Keratinocyte (primary cell): ENCODE data around the gene CD74. TPM values are rescaled to one million over a fixed set of nuclear protein-coding genes. Genes with fewer than 3 reads are reported as not detected.
"Not testable (repeated sequence)": the region's sequence is repeated elsewhere in the genome, so short reads cannot be mapped to it uniquely, and the experiment has no call there.

Experiments
- DNase-seq: peaks from one replicate; pipeline ENCODE4 v3.0.0-alpha.2; 2011; ENCODE audit warnings: low read depth, missing footprints, low spot score
- FAIRE-seq: peaks from 2 replicates; lab custom pipeline; 2011; peaks lifted over from hg19 to GRCh38; lab: Jason Lieb, UNC
- H2AFZ ChIP-seq: 2 replicates; pipeline ENCODE4 v1.6.0; 2012; ENCODE audit warnings: low read length, control low read depth, inconsistent platforms; ENCODE audit not compliant: control insufficient read depth
- H3K27ac ChIP-seq: 2 replicates; pipeline ENCODE4 v1.5.1; 2011; ENCODE audit warnings: low read length; ENCODE audit not compliant: control insufficient read depth, insufficient read depth
- H3K27me3 ChIP-seq: 3 replicates; pipeline ENCODE4 v1.6.0; 2011; ENCODE audit warnings: low read length; ENCODE audit not compliant: control insufficient read depth, insufficient read depth; ENCODE audit errors: extremely low read depth
- H3K36me3 ChIP-seq, 2 experiments: 2 replicates in 1 of 2; 3 replicates in 1 of 2; pipeline ENCODE4 v1.5.1; 2011; ENCODE audit warnings: low read length in 2 of 2, mild to moderate bottlenecking in 1 of 2; ENCODE audit not compliant: control insufficient read depth in 2 of 2, insufficient read depth in 2 of 2; ENCODE audit errors: extremely low read depth in 1 of 2
- H3K4me1 ChIP-seq: 3 replicates; pipeline ENCODE4 v1.5.1; 2011; ENCODE audit warnings: low read length; ENCODE audit not compliant: control insufficient read depth, insufficient read depth; ENCODE audit errors: extremely low read depth
- H3K4me2 ChIP-seq: 3 replicates; pipeline ENCODE4 v1.6.0; 2011; ENCODE audit warnings: low read depth, low read length; ENCODE audit not compliant: control insufficient read depth, insufficient read depth; ENCODE audit errors: extremely low read depth
- H3K4me3 ChIP-seq, 3 experiments: fragments of 200-600 bp in 1 of 3; sonication (generic) in 1 of 3; 2 replicates in 2 of 3; 3 replicates in 1 of 3; pipeline ENCODE4 v1.5.1; 2011 to 2016; ENCODE audit warnings: low read length in 3 of 3, mild to moderate bottlenecking in 3 of 3, control low read depth in 2 of 3, inconsistent platforms in 1 of 3, low read depth in 1 of 3, mixed read lengths in 1 of 3, mixed run types in 1 of 3, moderate library complexity in 1 of 3; ENCODE audit not compliant: control insufficient read depth in 2 of 3, insufficient read depth in 2 of 3; ENCODE audit errors: extremely low read depth in 1 of 3
- H3K79me2 ChIP-seq: 2 replicates; pipeline ENCODE4 v1.6.0; 2012; ENCODE audit warnings: low read length; ENCODE audit not compliant: control insufficient read depth, insufficient read depth
- H3K9ac ChIP-seq: 3 replicates; pipeline ENCODE4 v1.6.0; 2011; ENCODE audit warnings: low read length; ENCODE audit not compliant: control insufficient read depth, insufficient read depth; ENCODE audit errors: extremely low read depth
- H3K9me1 ChIP-seq: 3 replicates; pipeline ENCODE4 v1.6.0; 2011; ENCODE audit warnings: low read length; ENCODE audit not compliant: control insufficient read depth, insufficient read depth; ENCODE audit errors: extremely low read depth
- H3K9me3 ChIP-seq: 2 replicates; pipeline ENCODE4 v1.5.1; 2012; ENCODE audit warnings: low read depth, low read length; ENCODE audit not compliant: control insufficient read depth
- H4K20me1 ChIP-seq: 3 replicates; pipeline ENCODE4 v1.6.0; 2011; ENCODE audit warnings: low read length; ENCODE audit not compliant: control insufficient read depth, insufficient read depth; ENCODE audit errors: extremely low read depth
- EZH2 ChIP-seq: IDR thresholded peaks from one replicate; pipeline ENCODE4 v1.6.1; 2012; ENCODE audit warnings: inconsistent platforms, mild to moderate bottlenecking, low read length, moderate library complexity
- dilution Hi-C: fragments of 300-500 bp; cut with MboI; formaldehyde crosslinking; loops from one replicate; pipeline ENCODE4 v1.7.0; 2020; ENCODE audit warnings: low sequenced_read_pairs; ENCODE audit not compliant: extremely low pct_ligation_motif_present
- polyA plus RNA-seq, 5 experiments: library from polyadenylated mRNA; depleted of rRNA in 3 of 5; stranded (reverse) in 3 of 5; stranded (forward) in 1 of 5; unstranded in 1 of 5; fragments of >200 nt; gene quantifications; 1 replicate in 1 of 5; 2 replicates in 3 of 5; 3 replicates in 1 of 5; pipeline versions ENCODE4 v1.2.1 to v1.2.3, GENCODE V29; 2011 to 2012; ENCODE audit warnings: missing spikeins in 2 of 5, low read depth in 1 of 5, low replicate concordance in 1 of 5
- TF ChIP-seq, protein P1 (sequence below), 3 experiments: IDR thresholded peaks in 1 of 3; conservative IDR thresholded peaks in 1 of 3; optimal IDR thresholded peaks in 1 of 3; 2 replicates in 2 of 3; 3 replicates in 1 of 3; pipeline versions ENCODE3 to v1.5.1; 2011; ENCODE audit warnings: low read length in 3 of 3, mild to moderate bottlenecking in 3 of 3, moderate library complexity in 2 of 3, control low read depth in 1 of 3, inconsistent platforms in 1 of 3; ENCODE audit not compliant: insufficient read depth in 2 of 3; ENCODE audit errors: extremely low read depth in 1 of 3

Gene CD74
- polyA plus RNA-seq, 1 donor (not counting 4 experiments of a cell fraction or from before 2014, with no cell fraction given) = 0.71 TPM

DNA sequence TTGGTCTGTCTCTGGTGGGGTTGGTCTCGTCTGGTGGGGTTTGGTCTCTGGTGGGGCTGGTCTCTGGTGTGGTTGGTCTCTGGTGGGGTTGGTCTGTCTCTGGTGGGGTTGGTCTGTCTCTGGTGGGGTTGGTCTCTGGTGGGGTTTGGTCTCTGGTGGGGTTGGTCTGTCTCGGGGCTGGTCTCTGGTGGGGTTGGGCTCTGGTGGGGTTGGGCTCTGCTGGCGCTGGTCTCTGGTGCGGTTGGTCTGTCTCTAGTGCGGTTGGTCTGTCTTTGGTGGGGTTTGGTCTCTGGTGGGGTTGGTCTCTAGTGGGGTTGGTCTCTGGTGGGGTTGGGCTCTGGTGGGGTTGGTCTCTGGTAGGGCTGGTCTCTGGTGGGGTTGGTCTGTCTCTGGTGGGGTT is 16.3 kb upstream of the CD74 start:
- no peaks in the 10 kb centered on the region for H3K27me3 ChIP-seq
- FAIRE-seq = no peak
- no peak overlapping the region for H3K27ac ChIP-seq
- TF ChIP-seq, protein P1, sequence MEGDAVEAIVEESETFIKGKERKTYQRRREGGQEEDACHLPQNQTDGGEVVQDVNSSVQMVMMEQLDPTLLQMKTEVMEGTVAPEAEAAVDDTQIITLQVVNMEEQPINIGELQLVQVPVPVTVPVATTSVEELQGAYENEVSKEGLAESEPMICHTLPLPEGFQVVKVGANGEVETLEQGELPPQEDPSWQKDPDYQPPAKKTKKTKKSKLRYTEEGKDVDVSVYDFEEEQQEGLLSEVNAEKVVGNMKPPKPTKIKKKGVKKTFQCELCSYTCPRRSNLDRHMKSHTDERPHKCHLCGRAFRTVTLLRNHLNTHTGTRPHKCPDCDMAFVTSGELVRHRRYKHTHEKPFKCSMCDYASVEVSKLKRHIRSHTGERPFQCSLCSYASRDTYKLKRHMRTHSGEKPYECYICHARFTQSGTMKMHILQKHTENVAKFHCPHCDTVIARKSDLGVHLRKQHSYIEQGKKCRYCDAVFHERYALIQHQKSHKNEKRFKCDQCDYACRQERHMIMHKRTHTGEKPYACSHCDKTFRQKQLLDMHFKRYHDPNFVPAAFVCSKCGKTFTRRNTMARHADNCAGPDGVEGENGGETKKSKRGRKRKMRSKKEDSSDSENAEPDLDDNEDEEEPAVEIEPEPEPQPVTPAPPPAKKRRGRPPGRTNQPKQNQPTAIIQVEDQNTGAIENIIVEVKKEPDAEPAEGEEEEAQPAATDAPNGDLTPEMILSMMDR (optimal IDR thresholded peaks at IDR 0.05 in 1 of 3, IDR thresholded peaks at IDR 0.05 in 1 of 3, conservative IDR thresholded peaks at IDR 0.05 in 1 of 3; ENCODE audit: extremely low read depth in 1 of 3, insufficient read depth in 2 of 3, low read length in 3 of 3) = no peak
- no peak for TF ChIP-seq EZH2
- dilution Hi-C loops = no loop called here
- DNase-seq = no peak
- H3K4me3 ChIP-seq = no peak overlapping the region
- H3K9me1 ChIP-seq = no peaks in the 10 kb centered on the region
- no peaks in the 10 kb centered on the region for H3K36me3 ChIP-seq
- H3K79me2 ChIP-seq = no peaks in the 10 kb centered on the region
- H3K9ac ChIP-seq = no peak overlapping the region
- no peak overlapping the region for H2AFZ ChIP-seq
- H3K4me2 ChIP-seq = no peak overlapping the region
- H3K4me1 ChIP-seq = peaks cover 12% of the 10 kb centered on the region
- no peaks in the 10 kb centered on the region for H3K9me3 ChIP-seq
- no peaks in the 10 kb centered on the region for H4K20me1 ChIP-seq

DNA sequence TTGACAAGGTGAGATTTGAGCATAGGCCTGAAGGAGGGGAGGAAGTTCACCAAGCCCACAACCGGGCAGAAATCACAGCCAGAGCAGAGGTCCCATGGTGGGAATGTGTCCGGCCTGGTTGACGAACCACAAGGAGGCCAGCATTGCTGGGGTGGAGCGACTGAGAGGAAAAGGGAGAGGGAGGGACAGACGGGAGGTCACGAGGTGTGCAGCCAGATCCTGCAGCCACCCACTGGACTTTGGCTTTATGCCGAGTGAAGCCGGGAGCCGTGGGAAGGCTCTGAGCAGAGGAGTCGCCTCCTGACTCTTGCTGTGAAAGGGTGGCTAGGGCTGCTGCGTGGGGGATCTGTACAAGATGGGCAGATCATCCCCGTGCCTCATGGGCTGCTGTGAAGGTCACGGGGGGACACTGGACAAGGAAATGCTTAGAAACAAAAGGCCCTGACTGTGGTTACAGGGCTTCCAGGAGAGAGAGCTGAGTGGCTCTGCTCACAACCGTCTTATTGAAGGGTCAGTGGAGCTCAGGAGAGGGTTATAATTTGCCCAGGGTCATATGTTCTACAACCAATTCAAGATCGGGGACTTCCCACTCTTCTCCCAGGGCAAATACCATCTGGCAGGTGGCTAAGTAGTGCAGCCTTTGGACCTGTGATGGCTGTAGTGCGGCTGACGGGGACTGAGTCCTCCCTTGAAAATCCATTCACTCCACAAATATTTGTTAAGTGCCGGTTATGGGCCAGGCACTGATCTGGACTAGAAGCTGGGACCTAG is 15.6 kb upstream of the CD74 start:
- Histone ChIP-seq H3K27ac (no peak overlapping the region), H2AFZ (no peak overlapping the region), H3K4me2 (no peak overlapping the region), H3K27me3 (no peaks in the 10 kb centered on the region), H4K20me1 (no peaks in the 10 kb centered on the region), H3K79me2 (no peaks in the 10 kb centered on the region), H3K9me3 (no peaks in the 10 kb centered on the region), H3K9ac (no peak overlapping the region), H3K36me3 (no peaks in the 10 kb centered on the region), H3K9me1 (no peaks in the 10 kb centered on the region), H3K4me3 (no peak overlapping the region), H3K4me1 (peaks cover 9% of the 10 kb centered on the region)
- DNase-seq (no peak), FAIRE-seq (no peak)
- dilution Hi-C loops = no loop called here
- TF ChIP-seq, protein P1 (optimal IDR thresholded peaks at IDR 0.05 in 1 of 3, IDR thresholded peaks at IDR 0.05 in 1 of 3, conservative IDR thresholded peaks at IDR 0.05 in 1 of 3; ENCODE audit: extremely low read depth in 1 of 3, insufficient read depth in 2 of 3, low read length in 3 of 3) = no peak
- TF ChIP-seq EZH2 = no peak

DNA sequence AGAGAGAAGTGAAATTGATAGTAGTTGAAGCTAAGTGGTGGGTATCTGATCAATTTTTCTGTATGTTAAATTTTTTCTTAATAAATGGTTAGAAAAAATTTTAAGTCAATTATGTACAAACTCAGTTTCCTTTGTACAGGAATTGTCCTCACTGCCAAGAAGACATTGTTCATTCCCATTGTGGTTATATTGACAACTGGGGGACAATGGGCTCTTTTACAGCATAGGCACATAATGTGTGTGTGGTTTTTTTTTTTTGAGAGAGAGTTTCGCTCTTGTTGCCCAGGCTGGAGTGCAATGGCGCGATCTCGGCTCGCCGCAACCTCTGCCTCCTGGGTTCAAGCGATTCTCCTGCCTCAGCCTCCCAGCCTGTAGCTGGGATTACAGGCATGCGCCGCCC is 13.5 kb upstream of the CD74 start:
- H4K20me1 ChIP-seq, H3K27ac ChIP-seq, FAIRE-seq, H3K4me1 ChIP-seq, H3K9me1 ChIP-seq, DNase-seq, H3K79me2 ChIP-seq, H3K36me3 ChIP-seq, H2AFZ ChIP-seq, H3K27me3 ChIP-seq, H3K9ac ChIP-seq, H3K9me3 ChIP-seq, H3K4me3 ChIP-seq, H3K4me2 ChIP-seq, dilution Hi-C loops: not testable (repeated sequence)
